GM19438 (cell line): Measurements from ENCODE around the gene HNF4A.
A peak's percentile ranks its signal among the peaks of the same experiment; 100 is the strongest.
"Not testable (repeated sequence)": the region's sequence is repeated elsewhere in the genome, so short reads cannot be mapped to it uniquely, and the experiment has no call there.

Experiments used
- ATAC-seq: cut with Tn5 transposase; IDR thresholded peaks from one replicate; pipeline ENCODE4 v1.9.1; 2021; ENCODE audit warnings: low read depth; ENCODE audit not compliant: unreplicated experiment

The HNF4A gene

GRCh38 chr20:44355498-44356352 is at the start of gene HNF4A:
Gene HNF4A, plus strand, starts transcription at chr20:44355699. Its CDS starts 106 bp downstream, at chr20:44355805.
- no peak for ATAC-seq

DNA sequence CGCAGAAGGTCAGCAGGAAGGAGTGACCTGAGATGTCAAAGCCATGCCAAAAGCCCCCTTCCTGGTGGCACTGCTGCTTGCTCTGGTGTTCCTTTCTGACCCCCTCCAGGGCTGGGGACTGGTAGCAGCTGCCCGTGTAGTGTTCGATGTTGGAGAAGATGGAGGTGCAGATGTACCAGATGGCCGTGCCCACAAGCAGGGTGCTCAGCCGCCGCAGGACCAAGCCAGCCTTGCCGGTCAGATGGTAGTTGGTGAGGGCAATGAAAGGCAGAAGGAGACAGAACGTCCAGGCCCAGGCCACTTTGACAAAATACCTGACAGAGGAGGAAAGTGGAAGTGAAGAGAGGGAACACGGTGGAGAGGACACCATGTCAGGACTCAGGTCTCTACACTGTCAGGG is 48.6 kb upstream of the HNF4A start:
- ATAC-seq, result no peak

DNA sequence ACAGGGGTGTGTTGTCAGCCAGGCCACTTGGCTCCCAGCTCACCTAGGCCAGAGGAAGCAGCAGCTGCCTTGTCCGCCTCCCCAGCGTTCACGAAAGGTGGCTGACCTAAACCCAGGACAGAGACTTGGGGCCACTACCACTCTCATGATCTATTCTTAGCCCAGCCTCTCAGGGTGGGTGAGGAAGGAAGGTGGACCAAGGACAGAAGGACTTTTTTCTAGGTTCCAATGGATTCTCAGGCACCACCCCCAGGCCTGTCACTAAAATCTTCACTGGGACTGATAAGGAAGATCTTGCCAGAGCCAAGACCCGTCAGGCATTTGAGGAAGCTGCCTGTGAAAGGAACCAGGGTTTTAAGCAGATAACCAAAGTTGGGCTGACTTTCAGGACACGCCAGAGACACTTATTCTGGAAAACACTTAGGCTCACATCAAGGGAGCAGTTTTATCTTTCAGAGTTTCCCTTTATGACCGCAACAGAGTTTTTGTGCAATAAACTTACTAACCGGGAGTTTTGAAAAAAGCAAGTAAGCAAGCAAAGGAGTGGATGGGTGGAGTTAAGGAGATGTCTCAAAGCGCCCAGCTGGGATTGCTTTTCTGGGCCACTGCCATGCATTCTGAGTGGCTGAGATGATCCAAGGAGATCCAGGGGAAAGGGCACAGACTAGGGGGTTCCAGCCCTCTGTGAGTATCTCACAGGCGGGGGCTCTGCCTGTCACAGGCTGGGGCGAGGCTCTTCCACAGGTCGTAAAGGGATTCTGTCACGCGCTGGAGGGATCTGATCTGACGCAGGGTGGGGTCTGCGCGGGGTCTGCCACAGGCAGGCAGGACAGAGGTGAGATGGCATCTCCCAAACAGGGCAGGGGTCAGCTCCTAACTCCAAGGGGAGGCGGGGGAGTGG is 45.5 kb upstream of the HNF4A start:
- no peak for ATAC-seq

GRCh38 chr20:44310664-44311639 is 44.5 kb upstream of the HNF4A start, which contains the start of gene FITM2:
Gene FITM2, minus strand, starts transcription at chr20:44311202. Its CDS starts 54 bp downstream, at chr20:44311148.
- ATAC-seq, result peak; percentile 86

GRCh38 chr20:44314870-44315269 is 40.6 kb upstream of the HNF4A start:
- no peak for ATAC-seq

GRCh38 chr20:44319839-44320422 is 35.6 kb upstream of the HNF4A start:
- ATAC-seq, result no peak

- no peak for ATAC-seq
Observed at GRCh38 chr20:44324343-44324742, 31.2 kb upstream of the HNF4A start.

- no peak for ATAC-seq
Observed at GRCh38 chr20:44326391-44327159, 28.9 kb upstream of the HNF4A start.

- ATAC-seq, result not testable (repeated sequence)
Observed at GRCh38 chr20:44327748-44328147, 27.8 kb upstream of the HNF4A start.

- no peak for ATAC-seq
Observed at GRCh38 chr20:44328428-44328827, 27.1 kb upstream of the HNF4A start.

DNA sequence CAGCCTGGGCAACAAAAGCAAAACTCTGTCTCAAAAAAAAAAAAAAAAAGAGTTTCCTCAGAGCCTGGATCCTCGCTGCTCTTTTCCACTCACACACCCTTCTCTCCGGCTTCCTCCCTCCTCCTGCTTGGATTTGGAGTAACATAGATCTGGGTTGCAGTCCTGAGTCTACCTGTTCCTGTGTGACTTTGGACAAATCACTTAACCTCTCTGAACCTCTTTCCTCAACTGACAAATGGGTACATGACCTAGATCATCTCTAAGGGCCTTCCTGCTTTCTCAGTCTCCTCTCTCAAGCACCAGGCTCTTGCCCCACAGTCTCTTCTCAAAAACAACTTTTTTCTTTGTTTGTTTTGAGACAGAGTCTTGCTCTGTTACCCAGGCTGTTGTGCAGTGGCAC is 24.3 kb upstream of the HNF4A start:
- no peak for ATAC-seq

- no peak for ATAC-seq
Observed at GRCh38 chr20:44334306-44334705, 21.2 kb upstream of the HNF4A start.

- no peak for ATAC-seq
Observed at GRCh38 chr20:44334709-44335108, 20.8 kb upstream of the HNF4A start.

DNA sequence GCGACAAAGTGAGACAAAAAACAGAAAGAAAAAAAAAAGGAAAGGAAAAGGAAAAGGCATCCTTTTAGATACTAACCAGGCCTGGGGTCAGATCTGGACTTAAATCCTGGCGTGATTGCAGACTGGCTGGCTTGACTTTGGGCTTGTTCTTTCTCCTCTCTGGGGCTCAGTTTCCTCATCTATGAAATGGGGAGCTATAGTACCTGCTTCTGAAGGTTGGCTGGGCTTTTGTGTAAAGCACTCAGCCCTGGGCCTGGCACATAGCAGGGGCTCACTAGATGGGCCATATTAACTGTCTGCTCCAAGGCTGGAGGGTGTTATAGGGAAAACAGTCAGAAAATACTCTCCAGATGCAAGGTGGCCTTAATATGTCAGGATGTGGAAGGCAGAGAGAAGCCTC is 19.8 kb upstream of the HNF4A start:
- ATAC-seq, result no peak

DNA sequence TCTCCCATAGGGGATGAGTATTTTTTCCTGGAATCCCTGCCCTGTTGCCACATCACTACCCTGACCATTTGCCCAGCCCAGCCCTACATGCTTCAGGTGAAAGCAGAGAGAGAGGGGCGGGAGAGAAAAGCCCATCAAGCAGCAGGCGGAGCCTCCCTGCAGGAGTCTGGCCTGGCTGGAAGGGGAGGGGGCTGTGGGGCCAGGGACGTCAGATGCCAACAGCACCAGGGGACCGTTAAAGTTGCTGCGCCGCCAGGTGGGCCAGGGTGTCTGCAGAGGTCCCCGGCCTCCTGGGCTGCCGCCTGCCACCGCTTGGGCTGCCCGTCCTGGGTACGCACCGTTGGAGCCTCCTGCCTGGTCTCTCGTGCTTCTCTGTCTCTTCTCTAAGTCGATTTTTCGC is 19.4 kb upstream of the HNF4A start:
- ATAC-seq, result no peak

GRCh38 chr20:44336725-44337380 is 18.6 kb upstream of the HNF4A start, which contains the start of gene R3HDML:
Gene R3HDML, plus strand, starts transcription at chr20:44337043. Its CDS starts 115 bp downstream, at chr20:44337158.
- no peak for ATAC-seq

GRCh38 chr20:44342248-44342647 is 13.3 kb upstream of the HNF4A start:
- ATAC-seq, result no peak

- ATAC-seq, result no peak
Observed at GRCh38 chr20:44343162-44343675, 12.3 kb upstream of the HNF4A start.
